BJ (cell line): ENCODE results near the gene MDGA2. TPM values are rescaled to one million over a fixed set of nuclear protein-coding genes. Genes with fewer than 3 reads are reported as not detected.

Experiments
- CTCF ChIA-PET: fragments of 350-600 bp; formaldehyde crosslinking; extraction: SDS; loops from one replicate; lab custom pipeline; 2021; ENCODE audit warnings: antibody characterized with exemption, inconsistent platforms; lab: Yijun Ruan, JAX
- POLR2A ChIA-PET: fragments of 300-600 bp; sonication (Branson Sonifier 250); formaldehyde crosslinking; extraction: SDS; loops from one replicate; lab custom pipeline; 2021; ENCODE audit warnings: antibody characterized with exemption; lab: Charles Lee
- DNase-seq: peaks from one replicate; pipeline ENCODE4 v3.0.0-alpha.2; 2011; ENCODE audit warnings: low read depth
- H3K27me3 ChIP-seq: 2 replicates; pipeline ENCODE4 v1.6.0; 2011; ENCODE audit warnings: low read length; ENCODE audit not compliant: control insufficient read depth, insufficient read depth
- H3K36me3 ChIP-seq: 2 replicates; pipeline ENCODE4 v1.5.1; 2011; ENCODE audit warnings: low read length; ENCODE audit not compliant: control insufficient read depth, insufficient read depth
- H3K4me3 ChIP-seq: 2 replicates; pipeline ENCODE4 v1.5.1; 2011; ENCODE audit warnings: low read depth, mild to moderate bottlenecking, control low read depth, low read length
- CTCF ChIP-seq: IDR thresholded peaks from 2 replicates; pipeline ENCODE4 v1.5.1; 2011; ENCODE audit warnings: low read depth, mild to moderate bottlenecking, control low read depth, inconsistent platforms, low read length, moderate library complexity; ENCODE audit not compliant: insufficient read depth
- polyA plus RNA-seq: library from polyadenylated mRNA; depleted of rRNA; stranded (reverse); fragments of >200 nt; gene quantifications from 2 replicates; pipeline ENCODE4 v1.2.3, GENCODE V29; 2011

Gene MDGA2
- polyA plus RNA-seq, 1 experiment: not detected

DNA sequence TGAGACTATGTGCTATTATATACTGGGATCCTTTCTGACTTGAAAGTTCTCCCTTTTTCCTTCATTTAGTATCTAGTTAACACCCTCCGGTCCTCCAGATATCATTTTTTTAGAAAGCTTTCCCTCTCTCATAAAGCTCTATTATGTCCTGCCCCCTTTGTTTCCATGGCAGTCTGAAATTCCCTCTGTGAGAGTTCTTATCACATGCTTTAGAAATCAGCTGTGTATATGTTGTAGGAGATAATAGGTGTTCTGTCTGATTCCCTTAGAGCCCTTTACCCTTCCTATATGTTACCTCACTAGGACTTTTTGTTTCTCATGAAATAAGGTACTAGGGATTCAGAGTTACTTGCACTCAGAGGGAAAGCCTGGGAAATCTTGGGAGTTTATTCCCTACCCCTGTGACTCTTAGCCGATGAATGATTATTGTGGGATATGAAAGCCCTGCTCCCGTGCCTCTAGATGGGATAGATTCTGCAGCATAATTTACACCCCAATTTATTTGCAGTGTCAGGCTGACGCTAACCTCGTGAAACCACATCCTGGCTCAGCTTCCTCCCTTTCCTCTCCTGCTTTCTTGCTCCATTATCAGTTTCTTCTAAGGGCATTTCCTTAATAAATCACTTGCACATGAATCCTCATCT, 448.4 kb downstream of the MDGA2 start:
- TF ChIP-seq CTCF: no peak
- H3K4me3 ChIP-seq: no peak overlapping the region
- no peak for DNase-seq
- no peaks in the 10 kb centered on the region for H3K36me3 ChIP-seq
- no peaks in the 10 kb centered on the region for H3K27me3 ChIP-seq
- ChIA-PET CTCF (no interaction called here), POLR2A (no interaction called here)

DNA sequence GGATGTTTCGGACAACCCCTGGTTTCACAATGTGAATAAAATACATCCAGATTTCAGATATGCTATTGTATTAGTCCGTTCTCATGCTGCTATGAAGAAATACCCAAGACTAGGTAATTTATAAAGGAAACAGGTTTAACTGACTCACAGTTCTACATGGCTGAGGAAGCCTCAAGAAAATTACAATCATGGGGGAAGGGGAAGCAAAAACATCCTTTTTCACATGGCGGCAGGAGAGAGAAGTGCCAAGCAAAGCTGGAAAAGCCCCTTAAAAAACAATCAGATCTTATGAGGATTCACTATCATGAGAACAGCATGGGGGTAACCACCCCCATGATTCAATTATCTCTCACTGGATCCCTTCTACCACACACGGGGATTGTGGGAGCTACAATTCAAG, 451.7 kb downstream of the MDGA2 start:
- H3K27me3 ChIP-seq: no peaks in the 10 kb centered on the region
- no peak for TF ChIP-seq CTCF
- H3K36me3 ChIP-seq: no peaks in the 10 kb centered on the region
- no peak overlapping the region for H3K4me3 ChIP-seq
- DNase-seq: no peak
- ChIA-PET POLR2A (no interaction called here), CTCF (no interaction called here)

DNA sequence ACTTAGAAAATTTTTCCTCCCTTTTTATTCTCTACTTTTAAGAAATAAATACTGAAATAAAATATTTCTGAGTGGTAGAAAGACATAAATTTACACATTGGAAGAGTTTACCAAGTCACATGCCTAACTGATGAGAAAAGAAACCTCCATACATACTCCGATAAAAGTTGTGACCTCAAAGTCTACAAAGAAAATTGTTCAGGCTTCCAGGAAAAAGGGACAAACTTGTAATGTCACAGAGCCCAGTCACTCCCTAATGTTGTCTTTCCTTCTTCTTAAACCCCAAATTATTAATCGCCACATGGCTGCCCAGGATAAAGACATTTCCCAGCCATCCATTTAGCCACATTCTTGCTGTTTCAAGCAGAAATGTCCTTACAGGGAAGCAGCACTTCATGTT, 455.3 kb downstream of the MDGA2 start:
- no peak overlapping the region for H3K4me3 ChIP-seq
- ChIA-PET CTCF (no interaction called here), POLR2A (no interaction called here)
- DNase-seq: no peak
- no peaks in the 10 kb centered on the region for H3K36me3 ChIP-seq
- no peak for TF ChIP-seq CTCF
- H3K27me3 ChIP-seq: no peaks in the 10 kb centered on the region

GRCh38 chr14:47211263-47211662, 464.1 kb downstream of the MDGA2 start:
- POLR2A ChIA-PET: no interaction called here
- no peaks in the 10 kb centered on the region for H3K27me3 ChIP-seq
- TF ChIP-seq CTCF: no peak
- no peak overlapping the region for H3K4me3 ChIP-seq
- no peak for DNase-seq
- H3K36me3 ChIP-seq: no peaks in the 10 kb centered on the region
- CTCF ChIA-PET: no interaction called here

DNA sequence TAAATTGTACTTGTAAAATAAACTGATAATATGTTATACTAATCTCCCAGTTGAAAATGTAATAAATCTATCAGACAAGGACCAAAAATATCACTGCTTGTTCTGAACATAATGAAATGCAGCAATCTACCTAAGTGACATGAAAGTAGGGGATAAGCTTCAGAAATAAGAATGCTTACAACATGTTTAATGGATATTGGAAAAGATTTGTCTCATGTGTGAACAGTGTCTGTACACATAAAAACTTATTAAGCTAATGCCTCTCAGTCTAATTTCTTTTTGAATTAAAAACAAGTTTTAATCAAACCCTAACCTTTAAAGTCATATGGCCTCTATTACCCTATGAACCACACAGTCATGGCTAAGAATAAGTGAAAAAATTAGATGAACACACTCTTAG, 465.3 kb downstream of the MDGA2 start:
- ChIA-PET POLR2A (no interaction called here), CTCF (no interaction called here)
- no peak for DNase-seq
- TF ChIP-seq CTCF: no peak
- no peak overlapping the region for H3K4me3 ChIP-seq
- no peaks in the 10 kb centered on the region for H3K36me3 ChIP-seq
- no peaks in the 10 kb centered on the region for H3K27me3 ChIP-seq
